Measurements from ENCODE around the gene VSTM4.

- TF ChIP-seq, protein P1, sequence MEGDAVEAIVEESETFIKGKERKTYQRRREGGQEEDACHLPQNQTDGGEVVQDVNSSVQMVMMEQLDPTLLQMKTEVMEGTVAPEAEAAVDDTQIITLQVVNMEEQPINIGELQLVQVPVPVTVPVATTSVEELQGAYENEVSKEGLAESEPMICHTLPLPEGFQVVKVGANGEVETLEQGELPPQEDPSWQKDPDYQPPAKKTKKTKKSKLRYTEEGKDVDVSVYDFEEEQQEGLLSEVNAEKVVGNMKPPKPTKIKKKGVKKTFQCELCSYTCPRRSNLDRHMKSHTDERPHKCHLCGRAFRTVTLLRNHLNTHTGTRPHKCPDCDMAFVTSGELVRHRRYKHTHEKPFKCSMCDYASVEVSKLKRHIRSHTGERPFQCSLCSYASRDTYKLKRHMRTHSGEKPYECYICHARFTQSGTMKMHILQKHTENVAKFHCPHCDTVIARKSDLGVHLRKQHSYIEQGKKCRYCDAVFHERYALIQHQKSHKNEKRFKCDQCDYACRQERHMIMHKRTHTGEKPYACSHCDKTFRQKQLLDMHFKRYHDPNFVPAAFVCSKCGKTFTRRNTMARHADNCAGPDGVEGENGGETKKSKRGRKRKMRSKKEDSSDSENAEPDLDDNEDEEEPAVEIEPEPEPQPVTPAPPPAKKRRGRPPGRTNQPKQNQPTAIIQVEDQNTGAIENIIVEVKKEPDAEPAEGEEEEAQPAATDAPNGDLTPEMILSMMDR (conservative IDR thresholded peaks at IDR 0.05; ENCODE audit: low read length) = no peak
- no peak for TF ChIP-seq EZH2phosphoT487 (IDR thresholded peaks at IDR 0.05; ENCODE audit: borderline replicate concordance)
These were observed 24.5 kb downstream of the VSTM4 start for GRCh38 chr10:49090696-49091380.

Measured in Loucy (cell line).